ENCODE results near the gene IDH2. TPM values are rescaled to one million over a fixed set of nuclear protein-coding genes. Genes with fewer than 3 reads are reported as not detected.
A peak's percentile ranks its signal among the peaks of the same experiment; 100 is the strongest.

IDH2 gene
- total and polyA plus RNA-seq, 2 of the 13 experiments (the other 11 are each of a cell fraction or from before 2014, with no cell fraction given), result 121 to 145 TPM

- ATAC-seq, result no peak
These were observed 29.6 kb upstream of the IDH2 start for GRCh38 chr15:90131848-90132247.

DNA sequence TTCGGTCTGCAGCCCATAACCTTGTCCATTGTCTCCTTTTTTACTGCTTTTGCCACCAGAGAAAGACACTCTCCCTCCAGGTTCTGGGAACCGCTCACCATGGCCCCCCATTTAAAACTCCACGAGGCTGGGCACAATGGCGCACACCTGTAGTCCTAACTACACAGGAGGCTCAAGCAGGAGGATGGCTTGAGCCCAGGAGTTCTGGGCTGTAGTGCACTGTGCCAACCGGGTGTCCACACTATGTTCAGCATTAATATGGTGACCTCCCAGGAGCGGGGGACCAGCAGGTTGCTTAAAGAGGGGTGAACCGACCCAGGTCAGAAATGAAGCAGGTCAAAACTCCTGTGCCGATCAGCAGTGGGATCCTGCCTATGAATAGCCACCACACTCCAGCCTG, 28.0 kb upstream of the IDH2 start:
- Histone ChIP-seq H3K36me3 (replicated peaks in 1 of 2; ENCODE audit: control insufficient read depth in 1 of 2, insufficient read depth in 2 of 2, low read length in 2 of 2) (no peaks in the 10 kb centered on the region), H3K27me3 (ENCODE audit: control insufficient read depth in 1 of 2, insufficient read depth in 2 of 2, low read length in 2 of 2) (peaks cover 0 to 6% of the 10 kb centered on the region in 2 experiments; a peak in 2 of 5 replicates), H3K9me3 (ENCODE audit: low read length) (no peaks in the 10 kb centered on the region), H3K4me3 (replicated peaks in 1 of 3; ENCODE audit: insufficient read depth in 1 of 3, low read depth in 2 of 3, low read length in 3 of 3) (no peak overlapping the region), H3K9ac (ENCODE audit: insufficient read depth, low read depth, low read length) (no peak overlapping the region), H3K27ac (ENCODE audit: extremely low read length, insufficient read depth, low read length) (no peak overlapping the region), H4K20me1 (ENCODE audit: insufficient read depth, low read length) (no peaks in the 10 kb centered on the region), H3K4me1 (ENCODE audit: insufficient read depth, low read length) (peaks cover 27% of the 10 kb centered on the region), H3K4me2 (ENCODE audit: low read depth, low read length) (no peak overlapping the region), H3K79me2 (ENCODE audit: insufficient read depth, low read length) (no peaks in the 10 kb centered on the region), H2AFZ (ENCODE audit: low read length) (no peak overlapping the region)
- ATAC-seq (no peak), DNase-seq (ENCODE audit: low spot score) (no peak), FAIRE-seq (no peak)
- WGBS (ENCODE audit: low lambda C conversion rate), result 60% methylated on average over 8 of the region's 8 CpGs
- CTCF ChIA-PET (ENCODE audit: low intra/inter-chr PET ratio, low total read pairs), result no interaction called here
- in situ Hi-C loops (cut with HindIII; ENCODE audit: extremely low pct_ligation_motif_present, low pct_unique_long_range_greater_than_20kb), result no loop called here
- intact Hi-C loops (cut with micrococcal nuclease; ENCODE audit: unreplicated experiment), result no loop called here
- POLR2A ChIA-PET, result no interaction called here
- no TSS peak for BruUV-seq (replicated peaks)
- TF ChIP-seq THYN1 (CRISPR knock-in tag; IDR thresholded peaks at IDR 0.05; ENCODE audit: borderline replicate concordance, low read depth) (no peak), XRCC5 (optimal IDR thresholded peaks at IDR 0.05; ENCODE audit: low read length) (no peak), EZH2 (conservative IDR thresholded peaks at IDR 0.05; ENCODE audit: low read depth, low read length) (no peak)
- TF ChIP-seq, protein P1, sequence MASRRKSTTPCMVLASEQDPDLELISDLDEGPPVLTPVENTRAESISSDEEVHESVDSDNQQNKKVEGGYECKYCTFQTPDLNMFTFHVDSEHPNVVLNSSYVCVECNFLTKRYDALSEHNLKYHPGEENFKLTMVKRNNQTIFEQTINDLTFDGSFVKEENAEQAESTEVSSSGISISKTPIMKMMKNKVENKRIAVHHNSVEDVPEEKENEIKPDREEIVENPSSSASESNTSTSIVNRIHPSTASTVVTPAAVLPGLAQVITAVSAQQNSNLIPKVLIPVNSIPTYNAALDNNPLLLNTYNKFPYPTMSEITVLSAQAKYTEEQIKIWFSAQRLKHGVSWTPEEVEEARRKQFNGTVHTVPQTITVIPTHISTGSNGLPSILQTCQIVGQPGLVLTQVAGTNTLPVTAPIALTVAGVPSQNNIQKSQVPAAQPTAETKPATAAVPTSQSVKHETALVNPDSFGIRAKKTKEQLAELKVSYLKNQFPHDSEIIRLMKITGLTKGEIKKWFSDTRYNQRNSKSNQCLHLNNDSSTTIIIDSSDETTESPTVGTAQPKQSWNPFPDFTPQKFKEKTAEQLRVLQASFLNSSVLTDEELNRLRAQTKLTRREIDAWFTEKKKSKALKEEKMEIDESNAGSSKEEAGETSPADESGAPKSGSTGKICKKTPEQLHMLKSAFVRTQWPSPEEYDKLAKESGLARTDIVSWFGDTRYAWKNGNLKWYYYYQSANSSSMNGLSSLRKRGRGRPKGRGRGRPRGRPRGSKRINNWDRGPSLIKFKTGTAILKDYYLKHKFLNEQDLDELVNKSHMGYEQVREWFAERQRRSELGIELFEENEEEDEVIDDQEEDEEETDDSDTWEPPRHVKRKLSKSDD (CRISPR knock-in tag; IDR thresholded peaks at IDR 0.05; ENCODE audit: low read depth), result no peak
- TF ChIP-seq, protein P2, sequence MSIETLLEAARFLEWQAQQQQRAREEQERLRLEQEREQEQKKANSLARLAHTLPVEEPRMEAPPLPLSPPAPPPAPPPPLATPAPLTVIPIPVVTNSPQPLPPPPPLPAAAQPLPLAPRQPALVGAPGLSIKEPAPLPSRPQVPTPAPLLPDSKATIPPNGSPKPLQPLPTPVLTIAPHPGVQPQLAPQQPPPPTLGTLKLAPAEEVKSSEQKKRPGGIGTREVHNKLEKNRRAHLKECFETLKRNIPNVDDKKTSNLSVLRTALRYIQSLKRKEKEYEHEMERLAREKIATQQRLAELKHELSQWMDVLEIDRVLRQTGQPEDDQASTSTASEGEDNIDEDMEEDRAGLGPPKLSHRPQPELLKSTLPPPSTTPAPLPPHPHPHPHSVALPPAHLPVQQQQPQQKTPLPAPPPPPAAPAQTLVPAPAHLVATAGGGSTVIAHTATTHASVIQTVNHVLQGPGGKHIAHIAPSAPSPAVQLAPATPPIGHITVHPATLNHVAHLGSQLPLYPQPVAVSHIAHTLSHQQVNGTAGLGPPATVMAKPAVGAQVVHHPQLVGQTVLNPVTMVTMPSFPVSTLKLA (IDR thresholded peaks at IDR 0.05), result no peak
- TF ChIP-seq, protein P3, sequence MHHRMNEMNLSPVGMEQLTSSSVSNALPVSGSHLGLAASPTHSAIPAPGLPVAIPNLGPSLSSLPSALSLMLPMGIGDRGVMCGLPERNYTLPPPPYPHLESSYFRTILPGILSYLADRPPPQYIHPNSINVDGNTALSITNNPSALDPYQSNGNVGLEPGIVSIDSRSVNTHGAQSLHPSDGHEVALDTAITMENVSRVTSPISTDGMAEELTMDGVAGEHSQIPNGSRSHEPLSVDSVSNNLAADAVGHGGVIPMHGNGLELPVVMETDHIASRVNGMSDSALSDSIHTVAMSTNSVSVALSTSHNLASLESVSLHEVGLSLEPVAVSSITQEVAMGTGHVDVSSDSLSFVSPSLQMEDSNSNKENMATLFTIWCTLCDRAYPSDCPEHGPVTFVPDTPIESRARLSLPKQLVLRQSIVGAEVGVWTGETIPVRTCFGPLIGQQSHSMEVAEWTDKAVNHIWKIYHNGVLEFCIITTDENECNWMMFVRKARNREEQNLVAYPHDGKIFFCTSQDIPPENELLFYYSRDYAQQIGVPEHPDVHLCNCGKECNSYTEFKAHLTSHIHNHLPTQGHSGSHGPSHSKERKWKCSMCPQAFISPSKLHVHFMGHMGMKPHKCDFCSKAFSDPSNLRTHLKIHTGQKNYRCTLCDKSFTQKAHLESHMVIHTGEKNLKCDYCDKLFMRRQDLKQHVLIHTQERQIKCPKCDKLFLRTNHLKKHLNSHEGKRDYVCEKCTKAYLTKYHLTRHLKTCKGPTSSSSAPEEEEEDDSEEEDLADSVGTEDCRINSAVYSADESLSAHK (CRISPR knock-in tag; IDR thresholded peaks at IDR 0.05; ENCODE audit: borderline replicate concordance), result no peak

More at GRCh38 chr15:90131848-90132247, 29.6 kb upstream of the IDH2 start:
- Histone ChIP-seq H2AFZ (ENCODE audit: low read length) (no peak overlapping the region), H3K4me3 (replicated peaks in 1 of 3; ENCODE audit: insufficient read depth in 1 of 3, low read depth in 2 of 3, low read length in 3 of 3) (no peak overlapping the region), H3K36me3 (replicated peaks in 1 of 2; ENCODE audit: control insufficient read depth in 1 of 2, insufficient read depth in 2 of 2, low read length in 2 of 2) (no peaks in the 10 kb centered on the region), H4K20me1 (ENCODE audit: insufficient read depth, low read length) (no peaks in the 10 kb centered on the region), H3K9ac (ENCODE audit: insufficient read depth, low read depth, low read length) (no peak overlapping the region), H3K27me3 (ENCODE audit: control insufficient read depth in 1 of 2, insufficient read depth in 2 of 2, low read length in 2 of 2) (peaks cover 0 to 14% of the 10 kb centered on the region in 2 experiments; a peak in 2 of 5 replicates), H3K4me2 (ENCODE audit: low read depth, low read length) (no peak overlapping the region), H3K79me2 (ENCODE audit: insufficient read depth, low read length) (no peaks in the 10 kb centered on the region), H3K27ac (ENCODE audit: extremely low read length, insufficient read depth, low read length) (no peak overlapping the region), H3K4me1 (ENCODE audit: insufficient read depth, low read length) (peaks cover 12% of the 10 kb centered on the region), H3K9me3 (ENCODE audit: low read length) (no peaks in the 10 kb centered on the region)
- intact Hi-C loops (cut with micrococcal nuclease; ENCODE audit: unreplicated experiment) (no loop called here), in situ Hi-C loops (cut with HindIII; ENCODE audit: extremely low pct_ligation_motif_present, low pct_unique_long_range_greater_than_20kb) (no loop called here)
- ChIA-PET POLR2A (no interaction called here), CTCF (ENCODE audit: low intra/inter-chr PET ratio, low total read pairs) (no interaction called here)
- FAIRE-seq (no peak), DNase-seq (ENCODE audit: low spot score) (no peak)
- WGBS (ENCODE audit: low lambda C conversion rate), result 14% methylated on average over 1 of the region's 2 CpGs
- TF ChIP-seq, protein P4, sequence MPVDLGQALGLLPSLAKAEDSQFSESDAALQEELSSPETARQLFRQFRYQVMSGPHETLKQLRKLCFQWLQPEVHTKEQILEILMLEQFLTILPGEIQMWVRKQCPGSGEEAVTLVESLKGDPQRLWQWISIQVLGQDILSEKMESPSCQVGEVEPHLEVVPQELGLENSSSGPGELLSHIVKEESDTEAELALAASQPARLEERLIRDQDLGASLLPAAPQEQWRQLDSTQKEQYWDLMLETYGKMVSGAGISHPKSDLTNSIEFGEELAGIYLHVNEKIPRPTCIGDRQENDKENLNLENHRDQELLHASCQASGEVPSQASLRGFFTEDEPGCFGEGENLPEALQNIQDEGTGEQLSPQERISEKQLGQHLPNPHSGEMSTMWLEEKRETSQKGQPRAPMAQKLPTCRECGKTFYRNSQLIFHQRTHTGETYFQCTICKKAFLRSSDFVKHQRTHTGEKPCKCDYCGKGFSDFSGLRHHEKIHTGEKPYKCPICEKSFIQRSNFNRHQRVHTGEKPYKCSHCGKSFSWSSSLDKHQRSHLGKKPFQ (CRISPR knock-in tag; IDR thresholded peaks at IDR 0.05; ENCODE audit: insufficient replicate concordance), result no peak
- 0 out of 2 replicates have a peak, but pooled peaks have one; percentile 36 for TF ChIP-seq SRF (IDR thresholded peaks at IDR 0.05; ENCODE audit: low read depth, low read length)
- no TSS peak for BruUV-seq (replicated peaks)
